HCT116 (cell line): ENCODE results near the gene GMEB2. TPM values are rescaled to one million over a fixed set of nuclear protein-coding genes. Genes with fewer than 3 reads are reported as not detected.

Experiments
- ATAC-seq: fragments of 200-7000 bp; cut with Tn5 transposase; 2 replicates; pipeline ENCODE4 v1.9.1; 2020; ENCODE audit warnings: mild to moderate bottlenecking, moderate library complexity
- BruUV-seq: library from RNA; stranded (reverse); fragments of 400-500 nt; replicated peaks from 2 replicates; lab custom pipeline; 2021; lab: Mats Ljungman, UMichigan
- CTCF ChIA-PET: fragments of 300-600 bp; sonication (Branson Sonifier 250); formaldehyde crosslinking; loops from one replicate; lab custom pipeline; 2021; ENCODE audit warnings: antibody characterized with exemption; lab: Charles Lee
- POLR2A ChIA-PET: fragments of 300-600, 350-600 bp; sonication (Branson Sonifier 250); formaldehyde crosslinking; loops from one replicate; lab custom pipeline; 2021; ENCODE audit warnings: antibody characterized with exemption; lab: Charles Lee
- RAD21 ChIA-PET, 2 experiments: fragments of 300-600 bp; sonication (Branson Sonifier 250); formaldehyde crosslinking; loops; one replicate each; lab custom pipeline; 2023; ENCODE audit warnings: low total read pairs in 2 of 2; ENCODE audit not compliant: uncharacterized antibody in 2 of 2, unreplicated experiment in 2 of 2, low non-redundant PET in 1 of 2; lab: Charles Lee
- DNase-seq: peaks from one replicate; pipeline ENCODE4 v3.0.0-alpha.2; 2010; ENCODE audit warnings: low read depth, low spot score
- H2AFZ ChIP-seq: fragments of 200-600 bp; shearing (Covaris generic), sonication (generic); 2 replicates; pipeline ENCODE4 v1.6.1; 2017; ENCODE audit warnings: low read depth, mixed run types, mixed read lengths, antibody characterized with exemption, low read length; ENCODE audit not compliant: poor library complexity, severe bottlenecking
- H3K27ac ChIP-seq: 2 replicates; pipeline ENCODE4 v1.5.1; 2012; ENCODE audit warnings: low read depth, low read length
- H3K27me3 ChIP-seq: fragments of 200-600 bp; sonication (generic); 2 replicates; pipeline ENCODE4 v1.6.1; 2016; ENCODE audit warnings: mixed run types, low read length, mixed read lengths; ENCODE audit not compliant: insufficient read depth
- H3K36me3 ChIP-seq, 2 experiments: fragments of 200-500 bp in 1 of 2; fragments of 200-600 bp in 1 of 2; sonication (Bioruptor generic) in 1 of 2; sonication (generic) in 1 of 2; 2 replicates each; pipeline versions ENCODE4 v1.5.1 to v1.6.1; 2014 to 2016; ENCODE audit warnings: low read length in 2 of 2, inconsistent platforms in 1 of 2, mixed read lengths in 1 of 2, mixed run types in 1 of 2; ENCODE audit not compliant: insufficient read depth in 2 of 2, control insufficient read depth in 1 of 2
- H3K4me1 ChIP-seq, 2 experiments: fragments of 200-600 bp in 1 of 2; sonication (generic) in 1 of 2; 2 replicates each; pipeline versions ENCODE4 v1.5.1 to v1.6.1; 2012 to 2017; ENCODE audit warnings: low read length in 2 of 2, inconsistent platforms in 1 of 2, mild to moderate bottlenecking in 1 of 2, mixed read lengths in 1 of 2, mixed run types in 1 of 2, moderate library complexity in 1 of 2; ENCODE audit not compliant: insufficient read depth in 2 of 2, control insufficient read depth in 1 of 2
- H3K4me2 ChIP-seq: fragments of 200-600 bp; sonication (generic); 2 replicates; pipeline ENCODE4 v1.6.1; 2017; ENCODE audit warnings: mixed run types, low read length, mixed read lengths
- H3K4me3 ChIP-seq, 2 experiments: fragments of 200-600 bp in 1 of 2; sonication (generic) in 1 of 2; replicated peaks in 1 of 2; 2 replicates each; pipeline ENCODE4 v1.5.1; 2011 to 2016; ENCODE audit warnings: low read length in 2 of 2, control low read depth in 1 of 2, low read depth in 1 of 2, mild to moderate bottlenecking in 1 of 2, mixed read lengths in 1 of 2, mixed run types in 1 of 2
- H3K79me2 ChIP-seq: fragments of 200-600 bp; sonication (generic); 2 replicates; pipeline ENCODE4 v1.6.1; 2017; ENCODE audit warnings: mild to moderate bottlenecking, mixed run types, low read length, moderate library complexity, mixed read lengths; ENCODE audit not compliant: insufficient read depth
- H3K9ac ChIP-seq: fragments of 200-600 bp; sonication (generic); 2 replicates; pipeline ENCODE4 v1.6.1; 2016; ENCODE audit warnings: low read length, mixed read lengths
- H3K9me2 ChIP-seq: fragments of 200-600 bp; sonication (generic), shearing (Covaris generic); 2 replicates; pipeline ENCODE4 v1.6.1; 2017; ENCODE audit warnings: mixed run types, mild to moderate bottlenecking, moderate library complexity; ENCODE audit not compliant: insufficient read depth
- H3K9me3 ChIP-seq, 2 experiments: fragments of 200-500 bp in 1 of 2; fragments of 200-600 bp in 1 of 2; sonication (Bioruptor generic) in 1 of 2; sonication (generic) in 1 of 2; 2 replicates each; pipeline ENCODE4 v1.6.1; 2014 to 2017; ENCODE audit warnings: low read length in 2 of 2, mixed read lengths in 2 of 2, inconsistent platforms in 1 of 2, low read depth in 1 of 2, mild to moderate bottlenecking in 1 of 2, mixed run types in 1 of 2, moderate library complexity in 1 of 2; ENCODE audit not compliant: control insufficient read depth in 1 of 2, insufficient read depth in 1 of 2
- H4K20me1 ChIP-seq: fragments of 200-600 bp; sonication (generic), shearing (Covaris generic); 2 replicates; pipeline ENCODE4 v1.6.1; 2017; ENCODE audit warnings: mixed run types, mild to moderate bottlenecking, moderate library complexity; ENCODE audit not compliant: insufficient read depth
- CBX3 ChIP-seq: IDR thresholded peaks from 2 replicates; pipeline ENCODE4 v1.6.1; 2012; ENCODE audit warnings: low read depth
- CEBPB ChIP-seq: IDR thresholded peaks from 2 replicates; pipeline ENCODE4 v1.6.1; 2012; ENCODE audit warnings: low read depth
- ELF1 ChIP-seq: IDR thresholded peaks from 2 replicates; pipeline ENCODE4 v1.6.1; 2012; ENCODE audit warnings: low read depth, borderline replicate concordance
- EZH2phosphoT487 ChIP-seq: fragments of 200-600 bp; IDR thresholded peaks from 2 replicates; pipeline ENCODE4 v1.6.1; 2018; ENCODE audit warnings: antibody characterized with exemption, borderline replicate concordance
- FOSL1 ChIP-seq: IDR thresholded peaks from 2 replicates; pipeline ENCODE4 v1.6.1; 2012; ENCODE audit warnings: low read depth
- RAD21 ChIP-seq: IDR thresholded peaks from 2 replicates; pipeline ENCODE4 v1.6.1; 2012; ENCODE audit warnings: low read depth, mild to moderate bottlenecking
- TCF7L2 ChIP-seq: IDR thresholded peaks from 2 replicates; pipeline ENCODE4 v1.7.0; 2011; ENCODE audit warnings: borderline replicate concordance, inconsistent platforms; ENCODE audit not compliant: insufficient read depth, insufficient read length; ENCODE audit errors: extremely low read depth
- ZFX ChIP-seq: fragments of 450-650 bp; IDR thresholded peaks from 2 replicates; pipeline ENCODE4 v1.6.1; 2017
- intact Hi-C: fragments of 100-400 bp; cut with micrococcal nuclease; formaldehyde crosslinking; loops from 2 replicates; pipeline ENCODE4 v1.10.0; 2022
- total RNA-seq: library from RNA; stranded (reverse); gene quantifications from one replicate; pipeline ENCODE4 v1.2.1, GENCODE V29; 2021; ENCODE audit not compliant: unreplicated experiment
- TF ChIP-seq, protein P1 (sequence below), 3 experiments: fragments of 200-600 bp in 1 of 3; sonication (generic) in 1 of 3; IDR thresholded peaks in 2 of 3; conservative IDR thresholded peaks in 1 of 3; 2 replicates each; pipeline ENCODE4 v1.5.1; 2012 to 2017; ENCODE audit warnings: low read depth in 2 of 3, low read length in 2 of 3, antibody characterized with exemption in 1 of 3, borderline replicate concordance in 1 of 3, control low read depth in 1 of 3, mild to moderate bottlenecking in 1 of 3, mixed read lengths in 1 of 3, mixed run types in 1 of 3, moderate library complexity in 1 of 3; ENCODE audit not compliant: insufficient read depth in 1 of 3
- TF ChIP-seq, protein P2 (sequence below): IDR thresholded peaks from 2 replicates; pipeline ENCODE4 v1.6.1; 2012; ENCODE audit warnings: low read depth
- TF ChIP-seq, protein P3 (sequence below): IDR thresholded peaks from 2 replicates; pipeline ENCODE4 v1.6.1; 2012

Gene GMEB2
- total RNA-seq, 1 experiment from 2014 or later = 13.9 TPM

DNA sequence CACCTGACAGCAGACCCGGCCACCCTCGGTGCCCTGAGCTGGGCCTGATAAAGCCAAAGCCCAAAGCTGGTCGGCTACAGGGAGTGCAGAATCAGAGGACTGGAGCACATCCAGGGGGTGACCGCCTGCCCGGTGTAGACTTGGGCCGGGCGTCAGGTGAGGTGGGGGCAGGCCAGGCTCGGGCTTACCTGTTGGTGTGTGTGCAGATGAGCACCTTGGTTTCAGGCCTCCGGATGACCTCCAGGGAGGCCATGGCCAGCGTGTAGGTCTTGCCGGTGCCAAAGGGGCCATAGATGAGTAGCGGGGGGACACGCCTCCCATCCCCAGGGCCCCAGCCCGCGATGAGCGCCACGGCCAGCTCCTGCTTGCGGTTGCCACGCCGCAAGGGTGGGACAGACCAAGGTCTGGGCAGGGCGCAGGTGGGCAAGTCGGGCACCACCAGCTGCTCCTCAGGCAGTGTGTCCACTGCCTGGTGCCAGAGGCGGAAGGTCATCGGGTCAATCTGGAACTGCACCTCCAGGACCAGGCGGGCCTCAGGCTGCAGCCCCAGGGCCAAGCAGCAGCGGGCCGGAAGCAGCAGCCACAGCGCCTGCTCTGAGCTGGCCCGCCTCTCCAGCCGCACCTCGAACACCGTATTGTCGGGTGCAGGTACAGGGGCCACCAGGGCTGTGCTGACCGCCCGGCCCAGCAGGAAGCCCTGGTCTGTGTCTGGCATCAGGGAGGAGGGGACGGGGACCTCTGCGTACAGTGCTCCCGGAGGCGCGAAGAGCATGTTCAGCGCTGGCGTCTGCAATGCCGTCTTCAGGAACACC, 58.5 kb downstream of the GMEB2 start:
- ATAC-seq = no peak
- CTCF ChIA-PET = no interaction called here
- TF ChIP-seq EZH2phosphoT487 (no peak), CEBPB (no peak), ELF1 (no peak), RAD21 (no peak)
- TF ChIP-seq, all 23 proteins: peak for 0
- Histone ChIP-seq H3K9me3 (no peaks in the 10 kb centered on the region), H3K27me3 (no peaks in the 10 kb centered on the region), H4K20me1 (no peaks in the 10 kb centered on the region), H2AFZ (no peak overlapping the region), H3K36me3 (no peaks in the 10 kb centered on the region), H3K4me1 (peaks cover 1 to 6% of the 10 kb centered on the region in 2 experiments; a peak in 3 of 4 replicates), H3K4me3 (no peak overlapping the region), H3K27ac (no peak overlapping the region), H3K4me2 (no peak overlapping the region), H3K9ac (no peak overlapping the region), H3K79me2 (peaks cover under 1% of the 10 kb centered on the region; the same call in 1 of the 2 replicates), H3K9me2 (no peaks in the 10 kb centered on the region)
- intact Hi-C loops = no loop called here
- ChIA-PET POLR2A (interaction anchor here (0.6 kb wide), 1 partner anchor 298 kb away, joined by 3 read pairs; no protein-coding TSS in a partner anchor), RAD21 (no interaction called here)
- DNase-seq = no peak
- no TSS peak for BruUV-seq

DNA sequence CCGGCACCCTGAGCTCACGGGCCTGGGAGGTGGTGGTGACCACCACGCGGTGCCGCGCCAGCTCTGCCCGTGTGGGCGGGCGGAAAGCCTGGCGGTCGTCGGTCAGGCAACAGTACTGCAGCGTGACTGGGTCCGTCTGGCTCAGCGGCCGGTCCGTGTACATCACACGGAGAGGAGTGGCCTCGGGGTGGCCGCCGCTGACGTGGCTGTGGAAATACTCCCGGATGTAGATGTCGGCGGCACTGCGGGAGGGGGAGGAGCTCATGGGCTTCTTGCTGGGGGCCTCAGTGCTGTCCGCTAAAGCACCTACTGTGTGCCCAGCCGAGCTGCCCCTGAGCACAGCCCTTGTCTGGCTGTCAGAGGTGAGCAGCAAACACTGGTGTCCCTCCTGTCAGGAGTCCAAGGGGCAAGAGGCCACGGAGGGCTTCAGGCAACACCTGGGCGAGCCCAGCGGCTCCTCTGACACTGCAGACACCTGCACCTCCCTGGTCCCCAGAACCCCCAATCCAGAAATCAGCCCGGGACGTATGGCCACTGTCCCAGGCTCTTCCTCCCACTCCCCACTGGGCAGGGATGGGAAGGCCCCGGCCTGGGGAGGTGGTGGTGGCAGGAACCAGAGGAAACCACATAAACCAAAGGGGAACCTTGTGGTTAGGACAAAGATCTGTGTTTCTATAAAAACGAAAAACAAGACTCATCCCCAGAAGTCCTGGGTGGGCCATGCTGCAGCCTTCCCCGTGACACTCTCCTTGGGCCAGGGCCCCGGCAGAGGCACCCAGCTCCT, 59.3 kb downstream of the GMEB2 start:
- Histone ChIP-seq H3K9me3 (no peaks in the 10 kb centered on the region), H3K36me3 (no peaks in the 10 kb centered on the region), H2AFZ (no peak overlapping the region), H3K79me2 (no peaks in the 10 kb centered on the region), H3K9ac (no peak overlapping the region), H3K27ac (no peak overlapping the region), H3K4me1 (no peaks in the 10 kb centered on the region), H3K4me2 (no peak overlapping the region), H3K9me2 (no peaks in the 10 kb centered on the region), H4K20me1 (no peaks in the 10 kb centered on the region), H3K27me3 (no peaks in the 10 kb centered on the region), H3K4me3 (no peak overlapping the region)
- POLR2A ChIA-PET = interaction anchor here (0.6 kb wide), 1 partner anchor 299 kb away, joined by 3 read pairs; no protein-coding TSS in a partner anchor
- CTCF ChIA-PET = no interaction called here
- BruUV-seq = no TSS peak
- ATAC-seq (no peak), DNase-seq (no peak)
- intact Hi-C loops = no loop called here
- RAD21 ChIA-PET = no interaction called here
- TF ChIP-seq CBX3 (no peak), TCF7L2 (no peak), EZH2phosphoT487 (no peak), FOSL1 (no peak), ELF1 (no peak), ZFX (no peak)
- TF ChIP-seq, protein P1, sequence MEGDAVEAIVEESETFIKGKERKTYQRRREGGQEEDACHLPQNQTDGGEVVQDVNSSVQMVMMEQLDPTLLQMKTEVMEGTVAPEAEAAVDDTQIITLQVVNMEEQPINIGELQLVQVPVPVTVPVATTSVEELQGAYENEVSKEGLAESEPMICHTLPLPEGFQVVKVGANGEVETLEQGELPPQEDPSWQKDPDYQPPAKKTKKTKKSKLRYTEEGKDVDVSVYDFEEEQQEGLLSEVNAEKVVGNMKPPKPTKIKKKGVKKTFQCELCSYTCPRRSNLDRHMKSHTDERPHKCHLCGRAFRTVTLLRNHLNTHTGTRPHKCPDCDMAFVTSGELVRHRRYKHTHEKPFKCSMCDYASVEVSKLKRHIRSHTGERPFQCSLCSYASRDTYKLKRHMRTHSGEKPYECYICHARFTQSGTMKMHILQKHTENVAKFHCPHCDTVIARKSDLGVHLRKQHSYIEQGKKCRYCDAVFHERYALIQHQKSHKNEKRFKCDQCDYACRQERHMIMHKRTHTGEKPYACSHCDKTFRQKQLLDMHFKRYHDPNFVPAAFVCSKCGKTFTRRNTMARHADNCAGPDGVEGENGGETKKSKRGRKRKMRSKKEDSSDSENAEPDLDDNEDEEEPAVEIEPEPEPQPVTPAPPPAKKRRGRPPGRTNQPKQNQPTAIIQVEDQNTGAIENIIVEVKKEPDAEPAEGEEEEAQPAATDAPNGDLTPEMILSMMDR (IDR thresholded peaks at IDR 0.05 in 2 of 3, conservative IDR thresholded peaks at IDR 0.05 in 1 of 3; ENCODE audit: borderline replicate concordance in 1 of 3, insufficient read depth in 1 of 3, low read depth in 2 of 3, low read length in 2 of 3) = no peak
- TF ChIP-seq, protein P2, sequence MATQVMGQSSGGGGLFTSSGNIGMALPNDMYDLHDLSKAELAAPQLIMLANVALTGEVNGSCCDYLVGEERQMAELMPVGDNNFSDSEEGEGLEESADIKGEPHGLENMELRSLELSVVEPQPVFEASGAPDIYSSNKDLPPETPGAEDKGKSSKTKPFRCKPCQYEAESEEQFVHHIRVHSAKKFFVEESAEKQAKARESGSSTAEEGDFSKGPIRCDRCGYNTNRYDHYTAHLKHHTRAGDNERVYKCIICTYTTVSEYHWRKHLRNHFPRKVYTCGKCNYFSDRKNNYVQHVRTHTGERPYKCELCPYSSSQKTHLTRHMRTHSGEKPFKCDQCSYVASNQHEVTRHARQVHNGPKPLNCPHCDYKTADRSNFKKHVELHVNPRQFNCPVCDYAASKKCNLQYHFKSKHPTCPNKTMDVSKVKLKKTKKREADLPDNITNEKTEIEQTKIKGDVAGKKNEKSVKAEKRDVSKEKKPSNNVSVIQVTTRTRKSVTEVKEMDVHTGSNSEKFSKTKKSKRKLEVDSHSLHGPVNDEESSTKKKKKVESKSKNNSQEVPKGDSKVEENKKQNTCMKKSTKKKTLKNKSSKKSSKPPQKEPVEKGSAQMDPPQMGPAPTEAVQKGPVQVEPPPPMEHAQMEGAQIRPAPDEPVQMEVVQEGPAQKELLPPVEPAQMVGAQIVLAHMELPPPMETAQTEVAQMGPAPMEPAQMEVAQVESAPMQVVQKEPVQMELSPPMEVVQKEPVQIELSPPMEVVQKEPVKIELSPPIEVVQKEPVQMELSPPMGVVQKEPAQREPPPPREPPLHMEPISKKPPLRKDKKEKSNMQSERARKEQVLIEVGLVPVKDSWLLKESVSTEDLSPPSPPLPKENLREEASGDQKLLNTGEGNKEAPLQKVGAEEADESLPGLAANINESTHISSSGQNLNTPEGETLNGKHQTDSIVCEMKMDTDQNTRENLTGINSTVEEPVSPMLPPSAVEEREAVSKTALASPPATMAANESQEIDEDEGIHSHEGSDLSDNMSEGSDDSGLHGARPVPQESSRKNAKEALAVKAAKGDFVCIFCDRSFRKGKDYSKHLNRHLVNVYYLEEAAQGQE = no peak
- TF ChIP-seq, protein P3, sequence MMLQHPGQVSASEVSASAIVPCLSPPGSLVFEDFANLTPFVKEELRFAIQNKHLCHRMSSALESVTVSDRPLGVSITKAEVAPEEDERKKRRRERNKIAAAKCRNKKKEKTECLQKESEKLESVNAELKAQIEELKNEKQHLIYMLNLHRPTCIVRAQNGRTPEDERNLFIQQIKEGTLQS = no peak
